DMS53 treated with DMSO at 0.1 percent for 48 hours (cell line): ENCODE measurements around the gene TSEN34.
"Not testable (repeated sequence)": the region's sequence is repeated elsewhere in the genome, so short reads cannot be mapped to it uniquely, and the experiment has no call there.

ENCODE experiments used
- DNase-seq: peaks from one replicate; lab custom pipeline; 2025; ENCODE audit not compliant: unreplicated experiment; lab: John Stamatoyannopoulos, UW

The TSEN34 gene

GRCh38 chr19:54160854-54161253 lies 30.3 kb upstream of the TSEN34 start:
- peak; percentile 20 for DNase-seq

DNA sequence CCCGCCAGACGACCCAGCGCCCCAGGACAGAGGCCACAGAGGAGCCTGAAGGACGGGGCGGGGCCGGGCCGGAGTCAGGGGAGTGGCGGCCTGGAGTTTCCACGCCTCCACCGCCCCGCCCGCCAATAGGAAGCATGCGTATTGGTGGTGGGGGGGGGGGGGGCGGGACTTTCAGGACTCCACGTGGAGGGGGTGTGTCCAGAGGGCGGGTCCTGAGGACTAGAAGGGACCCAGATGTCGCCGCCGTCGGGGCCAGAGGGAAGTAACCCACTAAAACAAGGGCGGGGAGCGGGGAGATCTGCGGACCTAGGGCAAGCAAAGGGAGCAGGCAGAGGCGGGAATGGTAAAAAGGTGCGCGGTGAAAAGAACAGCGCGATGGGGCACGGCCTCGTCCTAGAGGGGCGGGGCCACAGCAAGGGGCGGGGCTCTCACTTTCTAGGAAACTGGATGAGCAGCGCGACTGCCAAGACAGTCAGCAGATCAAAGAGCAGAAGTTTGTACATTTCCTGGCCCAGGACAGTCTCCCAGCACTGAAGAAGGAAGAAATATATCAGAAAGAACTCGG lies 28.8 kb upstream of the TSEN34 start:
- peak; percentile 90 for DNase-seq

- no peak for DNase-seq
Measured at GRCh38 chr19:54162884-54163283, 28.2 kb upstream of the TSEN34 start.

DNA sequence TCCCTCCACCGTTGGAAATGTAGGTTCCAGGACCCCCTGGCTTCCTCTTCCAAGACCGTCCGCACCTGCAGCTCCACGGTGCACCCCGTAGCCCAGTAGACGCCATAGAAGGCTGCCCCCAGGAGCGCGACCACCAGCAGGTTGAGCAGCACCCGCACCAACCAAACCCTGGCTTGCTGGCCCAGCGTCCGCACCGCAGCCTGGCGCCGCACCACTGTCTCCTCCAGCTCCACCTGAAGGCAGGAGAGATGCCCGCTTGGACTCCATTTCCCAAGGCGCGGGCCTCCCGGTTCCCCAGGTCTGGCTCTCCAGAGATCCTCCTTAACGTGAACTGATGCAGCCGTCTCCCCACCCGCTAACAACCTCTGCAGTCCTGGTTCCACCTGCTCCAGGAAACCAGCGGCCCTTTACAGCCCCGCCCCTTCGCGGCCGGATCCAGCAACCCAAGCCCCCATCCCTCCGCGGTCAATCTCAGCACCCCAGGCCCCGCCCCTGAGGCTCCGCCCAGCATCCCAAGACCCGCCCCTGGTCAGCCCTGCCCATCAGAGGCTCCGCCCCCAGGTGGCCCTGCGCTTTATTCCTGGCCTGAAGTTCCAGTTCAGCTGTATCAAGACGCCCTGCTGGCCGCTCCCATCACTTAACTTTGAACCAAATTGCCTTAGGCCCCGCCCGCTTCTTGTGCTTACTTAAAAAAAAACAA lies 26.6 kb upstream of the TSEN34 start:
- peak; percentile 52 for DNase-seq

GRCh38 chr19:54165222-54165621 lies 25.9 kb upstream of the TSEN34 start:
- DNase-seq: no peak

DNA sequence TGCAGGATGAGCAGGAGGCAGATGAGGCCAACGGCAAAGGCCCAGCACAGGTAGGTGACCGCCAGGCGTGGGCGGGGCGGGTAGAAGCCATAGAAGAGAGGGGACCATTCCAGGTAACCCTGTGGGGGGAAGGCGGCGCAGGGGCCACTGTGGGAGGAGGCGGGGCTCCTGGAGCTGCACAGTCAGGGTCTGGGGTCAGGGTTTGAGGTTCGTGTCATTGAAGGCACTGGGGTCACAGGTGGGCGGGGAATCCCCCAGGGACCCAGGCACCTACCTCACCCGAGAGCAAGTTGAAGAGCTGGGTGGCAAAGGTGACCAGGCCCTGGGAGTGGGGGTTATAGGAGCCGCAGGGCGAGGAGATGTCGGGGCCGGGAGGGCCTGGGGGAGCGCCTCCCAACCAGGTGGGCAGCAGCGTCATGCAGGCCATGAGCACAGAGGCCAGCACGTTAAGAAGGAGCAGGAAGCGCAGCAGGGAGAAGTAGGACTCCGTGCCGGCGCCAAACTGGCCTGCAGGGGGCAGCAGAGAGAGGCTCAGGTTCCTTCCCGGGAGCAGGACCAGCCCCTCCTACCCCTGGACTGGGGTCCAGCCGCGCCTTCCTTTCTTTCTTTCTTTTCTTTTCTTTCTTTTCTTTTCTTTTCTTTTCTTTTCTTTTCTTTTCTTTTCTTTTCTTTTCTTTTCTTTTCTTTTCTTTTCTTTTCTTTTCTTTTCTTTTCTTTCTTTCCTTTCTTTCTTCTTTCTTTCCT lies 22.8 kb upstream of the TSEN34 start:
- DNase-seq: peak; percentile 75

DNA sequence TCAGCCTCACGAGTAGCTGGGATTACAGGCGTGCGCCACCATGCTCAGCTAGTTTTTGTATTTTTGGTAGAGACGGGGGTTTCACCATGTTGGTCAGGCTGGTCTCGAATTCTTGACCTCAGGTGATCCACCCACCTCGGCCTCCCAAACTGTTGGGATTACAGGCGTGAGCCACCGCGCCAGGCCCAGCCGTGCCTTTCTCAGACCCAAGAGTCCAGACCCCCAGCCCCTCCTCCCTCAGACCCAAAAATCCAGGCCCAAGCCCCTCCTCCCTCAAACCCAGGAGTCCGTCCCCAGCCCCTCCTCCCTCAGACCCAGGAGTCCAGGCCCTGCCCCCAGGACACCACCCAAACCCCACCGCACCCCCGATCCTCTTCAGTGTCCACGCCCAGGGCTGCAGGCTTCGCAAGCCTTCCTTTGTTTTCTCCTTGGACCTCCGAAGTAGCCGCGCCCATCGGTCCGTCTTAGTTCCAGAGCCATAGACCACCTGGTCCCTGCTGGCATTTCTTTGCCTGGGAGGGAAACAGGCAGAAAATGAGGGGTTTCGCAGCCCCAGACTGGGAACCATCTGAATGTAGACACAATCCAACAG lies 21.9 kb upstream of the TSEN34 start:
- no peak for DNase-seq

DNA sequence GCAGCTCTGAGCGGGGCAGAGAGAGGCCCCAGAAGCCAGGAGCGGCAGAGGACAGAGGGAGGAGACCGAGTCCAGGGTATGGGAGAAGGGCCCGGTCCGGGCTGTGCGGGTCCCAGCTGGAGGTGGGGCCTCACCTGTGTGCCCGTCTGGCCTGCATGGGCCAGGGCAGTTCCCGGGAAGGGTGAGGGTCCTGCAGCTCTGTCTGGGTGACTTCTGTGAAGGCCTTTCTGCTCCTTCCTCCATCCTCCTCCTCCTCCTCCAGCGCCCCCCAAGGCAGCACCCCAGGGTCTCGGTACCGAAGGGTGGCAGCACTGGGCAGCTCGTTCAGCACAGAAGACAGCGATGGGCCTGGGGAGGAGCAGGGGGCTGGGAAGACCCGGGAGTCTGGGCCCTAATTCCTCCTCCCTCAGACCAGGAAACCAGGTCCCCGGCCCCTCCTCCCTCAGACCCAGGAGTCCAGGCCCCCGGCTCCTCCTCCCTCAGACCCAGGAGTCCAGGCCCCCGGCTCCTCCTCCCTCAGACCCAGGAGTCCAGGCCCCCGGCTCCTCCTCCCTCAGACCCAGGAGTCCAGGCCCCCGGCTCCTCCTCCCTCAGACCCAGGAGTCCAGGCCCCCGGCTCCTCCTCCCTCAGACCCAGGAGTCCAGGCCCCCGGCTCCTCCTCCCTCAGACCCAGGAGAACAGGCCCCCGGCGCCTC lies 19.2 kb upstream of the TSEN34 start:
- not testable (repeated sequence) for DNase-seq

DNA sequence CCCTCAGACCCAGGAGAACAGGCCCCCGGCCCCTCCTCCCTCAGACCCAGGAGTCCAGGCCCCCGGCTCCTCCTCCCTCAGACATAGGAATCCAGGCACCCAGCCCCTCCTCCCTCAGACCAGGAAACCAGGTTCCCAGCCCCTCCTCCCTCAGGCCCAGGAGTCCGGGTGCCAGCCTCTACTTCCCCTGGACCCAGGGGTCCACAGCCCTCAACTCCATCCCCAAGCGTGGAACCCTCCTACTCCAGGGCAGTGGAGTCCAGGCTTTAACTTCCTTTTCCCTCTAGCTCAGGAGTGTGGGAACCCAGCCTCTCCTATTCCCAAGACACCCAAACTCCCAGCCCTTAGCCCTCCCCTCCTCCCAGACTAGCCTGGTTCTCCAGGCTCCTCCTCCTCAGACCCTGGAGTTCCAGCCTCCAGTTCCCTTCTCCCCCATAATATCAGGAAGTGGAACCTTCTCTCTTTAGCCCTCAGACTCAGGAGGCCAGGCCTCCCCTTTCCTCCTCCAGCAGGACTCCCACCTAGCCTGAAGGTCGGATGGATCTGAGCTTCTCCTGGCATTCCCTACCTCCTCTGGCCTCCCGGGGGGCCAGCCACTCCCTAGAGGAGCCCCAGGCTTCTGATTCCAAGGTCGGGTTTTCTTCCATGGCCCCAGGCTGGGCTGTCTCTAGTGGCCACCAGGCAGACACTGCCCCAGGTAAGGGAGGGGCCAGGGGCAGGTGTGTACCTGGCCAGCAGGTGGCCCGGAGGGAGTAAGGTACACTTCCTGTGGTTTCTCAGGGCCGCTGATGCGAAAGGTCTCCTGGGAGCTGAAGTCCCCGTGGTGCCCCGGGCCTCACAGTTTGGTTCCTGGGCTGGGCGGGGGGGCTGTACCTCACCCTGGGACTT lies 18.4 kb upstream of the TSEN34 start, which contains the start of gene TMC4:
Gene TMC4 (minus strand): TSS at position 690 of the 888 bp plus-strand sequence. CDS start 43 bp downstream, at position 647.
- DNase-seq: peak; percentile 85

- no peak for DNase-seq
Measured at GRCh38 chr19:54173359-54173699, 17.8 kb upstream of the TSEN34 start.

DNA sequence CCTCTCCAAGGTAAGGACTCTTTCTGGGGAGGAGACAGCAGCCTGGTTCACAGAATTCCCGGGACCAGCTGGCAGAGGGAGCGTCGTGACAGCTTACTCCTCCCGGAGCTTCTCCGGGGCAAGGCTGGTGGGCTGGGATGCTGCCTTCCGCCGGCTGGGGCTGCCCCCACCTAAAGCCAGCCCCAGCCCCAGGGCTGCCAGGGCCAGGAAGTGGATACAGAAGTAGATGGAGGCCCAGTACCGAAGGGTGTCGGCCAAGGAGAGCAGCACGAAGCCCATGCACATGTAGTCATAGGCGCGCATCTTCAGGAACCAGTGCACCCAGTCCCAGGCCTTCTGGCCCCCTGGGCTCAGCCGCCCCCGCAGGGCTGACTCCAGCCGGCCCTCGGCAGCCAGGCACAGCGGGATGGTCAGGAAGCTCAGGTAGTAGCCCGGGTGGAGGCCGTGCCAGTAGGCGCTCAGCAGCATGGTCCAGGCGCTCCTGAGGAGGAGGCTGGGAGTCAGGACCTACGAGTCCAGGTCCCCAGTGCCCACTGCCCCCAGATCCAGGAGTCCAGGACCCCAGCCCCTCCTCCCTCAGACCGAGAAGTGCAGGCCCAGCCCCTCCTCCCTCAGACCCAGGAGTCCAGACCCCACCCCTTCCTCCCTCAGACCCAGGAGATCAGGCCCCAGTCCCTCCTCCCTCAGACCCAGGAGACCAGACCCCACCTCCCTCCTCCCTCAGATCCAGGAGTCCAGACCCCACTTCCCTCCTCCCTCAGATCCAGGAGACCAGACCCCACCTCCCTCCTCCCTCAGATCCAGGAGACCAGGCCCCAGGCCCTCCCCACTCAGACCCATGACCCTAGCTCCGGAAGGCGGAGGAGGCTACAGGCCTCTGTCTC lies 16.9 kb upstream of the TSEN34 start:
- DNase-seq: no peak

DNA sequence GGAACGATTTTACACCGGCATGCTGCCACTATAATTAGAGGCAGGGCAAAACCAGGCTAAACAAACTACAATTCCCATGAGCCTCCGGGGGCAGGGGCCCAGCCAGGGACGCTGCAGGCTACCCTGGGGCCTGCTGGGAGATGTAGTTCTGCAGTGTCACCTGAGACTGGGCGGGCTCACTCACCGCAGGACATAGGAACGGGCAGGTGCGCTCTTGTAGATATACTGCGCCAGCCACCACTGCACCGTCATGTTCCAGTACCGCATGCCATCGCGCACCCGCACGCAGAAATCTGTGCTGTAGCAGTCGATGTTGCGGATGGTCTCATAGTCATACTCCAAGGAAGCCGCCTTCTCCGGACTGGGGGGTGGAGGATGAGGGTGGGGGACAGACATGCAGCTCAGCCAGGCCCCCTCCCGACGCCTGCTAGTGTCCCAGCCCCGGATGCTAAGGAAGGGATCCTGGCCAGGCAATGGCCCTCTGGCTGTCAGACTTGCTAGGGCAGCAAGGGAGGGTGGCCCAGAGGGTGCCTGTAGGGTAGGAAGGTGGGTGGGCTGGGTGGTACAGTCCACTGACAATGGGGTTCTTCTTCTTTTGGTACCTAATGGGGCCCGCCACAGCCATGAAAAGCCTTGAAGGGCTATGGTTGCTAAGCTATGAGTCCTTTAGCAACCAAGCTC lies 12.4 kb upstream of the TSEN34 start:
- no peak for DNase-seq

- no peak for DNase-seq
Measured at GRCh38 chr19:54179262-54179852, 11.8 kb upstream of the TSEN34 start.

DNA sequence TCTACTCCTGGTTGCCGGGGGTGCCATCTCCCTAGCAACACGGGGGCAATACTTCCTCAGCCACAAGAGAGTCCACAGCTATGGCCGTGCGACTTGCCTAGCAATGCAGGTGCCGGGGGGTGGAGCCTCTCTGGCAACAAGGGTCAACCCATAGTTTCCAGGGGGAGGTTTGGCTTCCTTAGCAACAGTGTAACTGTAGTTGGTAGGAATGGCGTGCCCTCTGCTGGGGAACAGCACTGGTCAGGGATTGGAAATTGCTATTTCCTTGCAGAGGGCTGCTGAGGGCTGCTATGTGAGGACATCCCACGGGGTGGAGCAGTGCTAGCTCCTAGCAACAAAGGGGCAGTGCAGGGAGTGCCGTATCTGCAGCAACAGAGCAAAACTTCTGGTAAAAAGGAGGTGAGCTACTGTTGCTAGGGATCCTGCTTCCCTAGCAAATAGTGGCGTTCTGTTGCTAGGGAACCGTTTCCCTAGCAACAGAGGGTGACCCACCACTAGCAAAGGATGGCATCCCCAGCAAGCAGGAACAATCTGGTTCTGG lies 11.1 kb upstream of the TSEN34 start:
- no peak for DNase-seq

DNA sequence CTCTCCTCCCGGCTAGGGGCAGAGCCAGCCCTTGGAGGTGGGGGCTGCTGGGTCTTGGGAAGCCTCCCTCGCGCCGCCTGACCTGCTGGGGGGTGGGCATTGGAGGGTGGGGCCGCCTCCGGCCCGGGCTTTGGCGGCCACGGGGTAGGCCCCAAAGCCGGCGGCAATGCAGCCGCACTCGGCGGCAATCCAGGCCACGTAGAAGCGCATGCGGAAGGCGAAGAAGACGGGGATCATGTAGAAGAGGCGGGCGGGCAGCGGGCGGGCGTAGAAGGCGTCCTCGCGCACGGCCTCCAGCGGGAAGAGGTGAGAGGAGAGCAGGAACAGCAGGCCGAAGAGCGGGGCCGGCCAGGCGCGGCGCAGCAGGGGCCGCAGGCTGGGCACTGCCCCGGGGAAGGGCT lies 10.4 kb upstream of the TSEN34 start:
- no peak for DNase-seq

DNA sequence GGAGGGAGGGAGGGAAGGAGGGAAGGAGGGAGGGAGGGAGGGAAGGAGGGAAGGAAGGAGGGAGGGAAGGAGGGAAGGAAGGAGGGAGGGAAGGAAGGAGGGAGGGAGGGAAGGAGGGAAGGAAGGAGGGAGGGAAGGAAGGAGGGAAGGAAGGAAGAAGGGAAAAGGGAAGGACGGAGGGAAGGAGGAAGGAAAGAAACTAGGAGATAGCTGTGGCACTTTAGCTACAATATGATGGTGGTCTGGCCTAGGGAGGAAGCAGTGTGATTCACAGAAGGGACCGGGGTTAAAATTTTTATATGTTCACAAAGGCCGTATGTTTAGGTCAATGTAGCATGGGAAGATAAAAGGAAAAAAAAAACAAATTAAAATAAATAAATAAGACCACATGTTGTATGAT lies 9.2 kb upstream of the TSEN34 start:
- DNase-seq: not testable (repeated sequence)

- DNase-seq: no peak
Measured at GRCh38 chr19:54183431-54183830, 7.7 kb upstream of the TSEN34 start.

- no peak for DNase-seq
Measured at GRCh38 chr19:54186351-54186750, 4.8 kb upstream of the TSEN34 start.
